HS-27A (cell line): ENCODE data around the gene MRPL20.

Experiments
- DNase-seq: peaks from one replicate; pipeline ENCODE4 v3.0.0-alpha.2; 2012; ENCODE audit warnings: low read depth, missing footprints

The MRPL20 gene

GRCh38 chr1:1360506-1361169 lies 46.5 kb downstream of the MRPL20 start:
- DNase-seq, result peak; percentile 91

DNA sequence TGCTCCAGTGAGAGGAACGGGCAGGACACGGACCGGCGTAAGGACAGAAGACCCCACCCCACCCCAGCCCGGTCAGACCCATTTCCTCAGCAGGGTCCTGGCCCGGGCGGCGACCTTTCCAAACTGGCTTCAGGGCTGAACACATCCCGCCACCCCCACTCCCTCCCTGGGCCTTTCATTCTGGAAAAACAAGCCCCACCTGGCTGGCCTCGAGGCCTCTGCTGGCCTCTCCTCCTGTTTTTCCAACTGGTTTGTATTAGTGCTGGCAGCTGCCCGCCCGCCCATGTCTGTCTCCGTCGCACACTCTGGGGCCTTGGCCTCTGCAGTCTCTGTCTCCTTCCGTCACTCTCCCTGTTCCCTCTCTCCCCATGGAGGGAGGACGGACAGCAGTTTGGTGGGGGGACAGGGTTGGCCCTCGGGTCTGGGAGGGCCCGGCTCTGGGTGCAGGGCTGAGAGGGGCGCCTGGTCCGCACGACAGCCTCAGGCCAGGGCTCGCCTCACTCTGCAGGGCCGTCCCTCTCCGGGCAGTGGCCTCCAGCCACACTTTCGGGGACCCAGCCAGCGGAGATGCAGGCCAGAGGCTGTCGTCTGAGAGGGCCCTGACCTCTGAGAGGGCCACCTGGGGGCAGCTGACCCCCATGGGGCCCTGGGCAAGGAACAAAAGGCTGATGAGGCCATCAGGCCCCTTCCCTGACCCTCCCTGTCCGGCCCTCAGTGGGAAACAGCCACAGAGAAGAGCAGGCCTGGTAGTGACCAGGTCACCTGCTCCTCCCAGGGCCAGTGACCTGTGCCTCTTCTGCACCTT lies 47.2 kb downstream of the MRPL20 start:
- DNase-seq, result no peak

GRCh38 chr1:1359308-1359663 lies 47.8 kb downstream of the MRPL20 start:
- DNase-seq, result no peak

DNA sequence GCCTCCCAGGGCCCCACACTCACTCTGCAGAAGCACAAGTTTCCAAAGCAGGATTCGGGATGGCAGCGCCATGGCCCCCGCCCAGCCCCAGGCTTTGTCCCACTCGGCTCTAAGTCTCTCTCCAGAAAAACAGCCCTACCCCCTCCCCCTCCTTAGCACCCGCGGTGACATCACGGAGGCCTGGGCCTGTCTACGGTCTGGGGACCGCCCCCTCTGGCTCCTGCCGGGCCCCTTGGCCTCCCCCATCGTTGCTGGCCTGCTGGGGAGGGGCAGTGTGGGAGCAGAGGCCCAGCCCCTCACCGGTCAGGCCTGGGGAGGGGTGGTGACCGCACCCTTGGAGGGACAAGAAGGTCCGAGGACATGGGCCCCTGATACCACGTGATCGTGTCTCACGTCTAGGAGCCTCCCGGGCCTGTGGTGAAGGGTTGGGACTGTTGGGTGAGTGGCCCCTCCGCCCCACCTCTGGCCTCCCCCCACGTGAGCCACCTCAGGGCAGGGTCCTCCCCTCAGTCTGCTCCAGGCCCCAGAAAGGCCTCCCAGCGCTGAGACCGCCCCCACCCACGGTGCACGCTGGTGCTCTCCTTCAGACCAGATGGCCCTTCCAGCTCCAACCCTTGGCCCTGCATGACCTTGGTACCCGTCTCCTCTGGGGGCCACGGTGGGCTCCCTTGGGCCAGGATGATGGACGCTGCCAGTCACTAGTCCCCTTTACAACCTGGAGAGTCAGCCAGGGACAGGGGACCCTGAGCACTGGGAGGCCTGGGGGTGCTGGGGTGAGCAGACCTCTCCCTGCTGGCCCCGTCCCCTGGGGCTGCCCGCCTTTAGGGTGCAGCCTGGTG lies 48.4 kb downstream of the MRPL20 start, which contains the start of gene MXRA8:
Gene MXRA8 (minus strand): TSS at position 123 of the 839 bp plus-strand sequence. CDS start 51 bp downstream, at position 72.
- DNase-seq, result no peak

GRCh38 chr1:1357871-1358432 lies 49.1 kb downstream of the MRPL20 start:
- DNase-seq, result no peak

- DNase-seq, result no peak
Observed at GRCh38 chr1:1356796-1357401, 50.2 kb downstream of the MRPL20 start.

- DNase-seq, result no peak
Observed at GRCh38 chr1:1356166-1356795, 50.8 kb downstream of the MRPL20 start.

- DNase-seq, result no peak
Observed at GRCh38 chr1:1355416-1355815, 51.7 kb downstream of the MRPL20 start.

GRCh38 chr1:1354271-1355247 lies 52.5 kb downstream of the MRPL20 start:
- DNase-seq, result no peak

DNA sequence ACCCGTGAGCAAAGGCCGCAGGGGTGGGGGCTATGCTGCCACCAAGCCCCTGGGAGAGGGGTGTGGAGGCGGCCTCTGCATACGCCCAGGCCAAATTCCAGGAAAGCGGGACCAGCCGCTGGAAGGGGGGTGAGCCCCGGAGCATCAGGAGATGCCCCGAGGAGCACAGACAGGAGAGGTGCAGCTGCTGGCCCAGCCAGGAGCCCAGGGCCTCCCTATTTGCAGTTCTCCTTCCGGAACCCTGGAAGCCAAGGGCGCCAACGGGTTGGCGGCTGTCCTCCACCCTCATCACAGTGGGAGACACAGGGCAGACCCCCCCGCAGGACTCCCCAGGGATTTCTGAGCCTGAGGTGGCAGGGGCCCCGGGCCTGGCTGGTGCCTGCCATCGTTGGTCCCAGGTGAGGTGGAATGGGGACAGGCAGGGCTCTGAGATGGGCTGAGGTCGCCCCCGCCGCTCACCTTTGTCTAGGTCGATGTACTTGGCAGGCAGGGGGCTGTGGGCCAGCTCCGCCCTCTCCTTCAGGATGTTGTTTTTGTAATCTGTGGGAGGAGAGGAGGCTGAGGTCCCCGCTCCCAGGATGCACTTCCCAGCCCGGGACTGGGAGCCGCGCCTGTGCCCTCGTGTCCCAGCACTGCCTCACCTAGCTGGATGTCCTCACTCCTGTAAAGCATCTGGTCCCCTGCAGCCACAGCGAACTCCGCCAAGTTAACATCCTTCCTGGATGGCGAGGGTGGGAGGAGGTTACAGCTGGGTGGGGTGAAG lies 53.5 kb downstream of the MRPL20 start:
- no peak for DNase-seq

DNA sequence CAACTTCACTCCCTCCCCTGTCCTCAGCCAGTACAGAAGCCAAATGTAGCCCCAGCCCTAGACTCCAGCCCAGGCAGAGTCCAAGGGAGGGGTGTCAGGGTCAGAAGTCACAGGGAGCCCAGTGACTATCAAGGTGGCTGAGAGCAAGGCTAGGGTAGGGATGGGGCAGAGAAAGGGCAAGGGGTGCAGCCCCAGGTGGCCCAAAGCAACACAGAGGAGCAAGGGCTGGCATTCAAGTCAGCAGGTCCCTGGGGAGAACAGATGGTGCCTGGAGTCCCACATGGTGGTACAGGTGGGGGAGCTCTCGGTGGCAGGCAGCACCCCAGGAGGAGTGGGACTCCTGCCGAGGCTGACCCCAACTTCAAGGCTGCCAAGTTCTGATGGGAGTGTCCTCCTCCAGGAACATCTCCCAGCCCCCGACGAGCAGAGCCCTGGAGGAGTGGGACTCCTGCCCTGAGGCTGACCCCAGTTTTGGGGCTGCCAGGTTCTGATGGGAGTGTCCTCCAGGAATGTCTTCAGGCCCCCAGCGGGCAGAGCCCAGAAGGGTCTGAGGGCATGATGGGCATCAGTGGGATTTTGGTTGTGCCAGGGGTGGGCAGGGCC lies 54.2 kb downstream of the MRPL20 start:
- DNase-seq, result no peak
